GM18505 (cell line): Measurements from ENCODE around the gene CHD8.
"Not testable (repeated sequence)": the region's sequence is repeated elsewhere in the genome, so short reads cannot be mapped to it uniquely, and the experiment has no call there.

Experiments used
- ATAC-seq: cut with Tn5 transposase; IDR thresholded peaks from one replicate; pipeline ENCODE4 v1.9.1; 2021; ENCODE audit not compliant: unreplicated experiment
- POLR2A ChIP-seq: IDR thresholded peaks from 4 replicates; pipeline ENCODE4 v1.6.1; 2011; ENCODE audit warnings: borderline replicate concordance; ENCODE audit not compliant: insufficient read depth, insufficient read length; ENCODE audit errors: extremely low read depth

Gene CHD8

GRCh38 chr14:21414137-21414631, 41.7 kb downstream of the CHD8 start:
- ATAC-seq: no peak
- no peak for TF ChIP-seq POLR2A

- TF ChIP-seq POLR2A: no peak
- ATAC-seq: no peak
Measured at GRCh38 chr14:21408147-21408546, 47.8 kb downstream of the CHD8 start.

GRCh38 chr14:21406213-21406612, 49.7 kb downstream of the CHD8 start:
- no peak for TF ChIP-seq POLR2A
- no peak for ATAC-seq

GRCh38 chr14:21405097-21405496, 50.8 kb downstream of the CHD8 start:
- no peak for TF ChIP-seq POLR2A
- no peak for ATAC-seq

- ATAC-seq: no peak
- TF ChIP-seq POLR2A: no peak
Measured at GRCh38 chr14:21399311-21399870, 56.5 kb downstream of the CHD8 start.

GRCh38 chr14:21398901-21399300, 57.0 kb downstream of the CHD8 start:
- ATAC-seq: no peak
- no peak for TF ChIP-seq POLR2A

GRCh38 chr14:21395450-21395849, 60.5 kb downstream of the CHD8 start:
- ATAC-seq: no peak
- TF ChIP-seq POLR2A: no peak

GRCh38 chr14:21385188-21385904, 70.6 kb downstream of the CHD8 start:
- TF ChIP-seq POLR2A: no peak
- ATAC-seq: no peak

GRCh38 chr14:21384494-21384851, 71.5 kb downstream of the CHD8 start:
- peak; percentile 31 for ATAC-seq
- no peak for TF ChIP-seq POLR2A

GRCh38 chr14:21383848-21384493, 72.0 kb downstream of the CHD8 start, which contains the start of gene SUPT16H:
Gene SUPT16H (minus strand): TSS chr14:21384019. CDS start chr14:21383927, 92 bp downstream.
- ATAC-seq: peak; percentile 88
- TF ChIP-seq POLR2A: peak; percentile 77

GRCh38 chr14:21382886-21383847, 72.8 kb downstream of the CHD8 start:
- ATAC-seq: no peak
- no peak for TF ChIP-seq POLR2A

- no peak for ATAC-seq
- TF ChIP-seq POLR2A: no peak
Measured at GRCh38 chr14:21382095-21382494, 73.8 kb downstream of the CHD8 start.

- TF ChIP-seq POLR2A: no peak
- no peak for ATAC-seq
Measured at GRCh38 chr14:21379338-21379737, 76.6 kb downstream of the CHD8 start.

GRCh38 chr14:21373980-21374379, 81.9 kb downstream of the CHD8 start:
- no peak for TF ChIP-seq POLR2A
- ATAC-seq: no peak

- ATAC-seq: not testable (repeated sequence)
Measured at GRCh38 chr14:21372814-21373213, 83.1 kb downstream of the CHD8 start.
